ENCODE data around the gene TENT4A. TPM values are rescaled to one million over a fixed set of nuclear protein-coding genes. Genes with fewer than 3 reads are reported as not detected.

TENT4A gene
- polyA plus RNA-seq, 1 experiment, result 4.0 TPM

DNA sequence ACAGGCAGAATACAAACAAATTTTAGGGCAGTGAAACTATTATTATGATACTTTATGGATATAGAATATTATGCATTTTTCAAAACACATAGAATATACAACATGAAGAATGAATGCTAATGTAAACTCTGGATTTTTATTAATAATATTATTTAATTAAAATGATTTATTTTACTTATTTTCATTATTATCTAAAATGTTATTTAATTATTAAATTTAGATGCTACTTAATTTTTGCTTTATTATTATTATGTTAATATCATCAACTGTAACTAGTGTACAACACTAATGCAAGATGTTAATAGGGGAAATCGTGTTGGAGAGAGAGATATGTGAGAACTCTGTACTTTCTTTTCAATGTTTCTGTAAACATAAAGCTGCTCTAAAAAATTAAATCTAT is 39.3 kb upstream of the TENT4A start:
- no peak for DNase-seq (ENCODE audit: low read depth, low spot score)
- H3K9me3 ChIP-seq (ENCODE audit: control insufficient read depth, insufficient read depth, low read length), result no peaks in the 10 kb centered on the region
- ChIA-PET CTCF (no interaction called here), POLR2A (no interaction called here)
- no peak overlapping the region for H3K4me3 ChIP-seq (ENCODE audit: low read depth, low read length)
- no peak overlapping the region for H3K27ac ChIP-seq (ENCODE audit: low read depth, low read length)
- TF ChIP-seq, protein P1, sequence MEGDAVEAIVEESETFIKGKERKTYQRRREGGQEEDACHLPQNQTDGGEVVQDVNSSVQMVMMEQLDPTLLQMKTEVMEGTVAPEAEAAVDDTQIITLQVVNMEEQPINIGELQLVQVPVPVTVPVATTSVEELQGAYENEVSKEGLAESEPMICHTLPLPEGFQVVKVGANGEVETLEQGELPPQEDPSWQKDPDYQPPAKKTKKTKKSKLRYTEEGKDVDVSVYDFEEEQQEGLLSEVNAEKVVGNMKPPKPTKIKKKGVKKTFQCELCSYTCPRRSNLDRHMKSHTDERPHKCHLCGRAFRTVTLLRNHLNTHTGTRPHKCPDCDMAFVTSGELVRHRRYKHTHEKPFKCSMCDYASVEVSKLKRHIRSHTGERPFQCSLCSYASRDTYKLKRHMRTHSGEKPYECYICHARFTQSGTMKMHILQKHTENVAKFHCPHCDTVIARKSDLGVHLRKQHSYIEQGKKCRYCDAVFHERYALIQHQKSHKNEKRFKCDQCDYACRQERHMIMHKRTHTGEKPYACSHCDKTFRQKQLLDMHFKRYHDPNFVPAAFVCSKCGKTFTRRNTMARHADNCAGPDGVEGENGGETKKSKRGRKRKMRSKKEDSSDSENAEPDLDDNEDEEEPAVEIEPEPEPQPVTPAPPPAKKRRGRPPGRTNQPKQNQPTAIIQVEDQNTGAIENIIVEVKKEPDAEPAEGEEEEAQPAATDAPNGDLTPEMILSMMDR (IDR thresholded peaks at IDR 0.05; ENCODE audit: low read depth, low read length), result no peak
- no peaks in the 10 kb centered on the region for H3K27me3 ChIP-seq (ENCODE audit: control insufficient read depth, insufficient read depth, low read length)

DNA sequence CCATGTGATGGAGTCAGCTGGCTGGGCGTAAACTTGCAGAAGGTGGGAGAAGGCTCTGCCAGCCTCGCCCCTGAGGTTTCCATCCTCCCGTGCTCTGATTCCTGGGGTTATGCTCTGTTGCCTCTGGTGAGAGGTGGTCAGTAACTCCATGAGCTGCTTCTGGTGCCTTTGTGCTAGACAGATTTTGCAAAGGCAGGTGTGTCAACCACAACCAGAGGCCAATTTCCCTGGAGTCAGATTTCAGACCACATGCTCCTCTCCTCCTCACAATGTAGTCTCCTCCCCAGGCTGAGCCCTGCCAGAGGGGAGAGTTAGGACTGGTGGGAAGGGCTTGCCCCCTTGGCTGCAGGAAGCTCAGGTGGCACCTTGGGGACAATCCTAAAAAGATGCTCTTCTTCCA is 38.8 kb upstream of the TENT4A start:
- ChIA-PET POLR2A (no interaction called here), CTCF (no interaction called here)
- TF ChIP-seq, protein P1 (IDR thresholded peaks at IDR 0.05; ENCODE audit: low read depth, low read length), result no peak
- H3K9me3 ChIP-seq (ENCODE audit: control insufficient read depth, insufficient read depth, low read length), result no peaks in the 10 kb centered on the region
- no peak for DNase-seq (ENCODE audit: low read depth, low spot score)
- H3K27me3 ChIP-seq (ENCODE audit: control insufficient read depth, insufficient read depth, low read length), result no peaks in the 10 kb centered on the region
- no peak overlapping the region for H3K4me3 ChIP-seq (ENCODE audit: low read depth, low read length)
- no peak overlapping the region for H3K27ac ChIP-seq (ENCODE audit: low read depth, low read length)

DNA sequence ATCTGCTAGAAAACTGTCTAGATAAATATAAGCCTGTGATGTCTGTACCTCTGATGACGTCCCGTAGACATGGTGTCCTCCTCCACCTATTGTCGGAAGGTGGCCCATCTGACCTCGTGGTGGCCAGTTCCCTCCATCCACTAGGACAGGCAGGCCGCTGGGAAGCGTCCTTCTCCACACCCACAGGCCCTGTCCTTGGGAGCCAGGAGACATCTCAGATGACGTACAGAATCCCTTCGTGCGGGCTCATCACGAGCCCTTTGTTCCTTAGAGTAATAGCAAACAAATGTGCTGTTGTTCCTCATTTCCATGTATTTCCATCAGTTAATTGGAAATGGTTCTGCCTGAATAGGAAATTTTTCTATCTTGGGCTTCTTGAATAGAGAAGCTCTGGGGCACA is 38.3 kb upstream of the TENT4A start:
- ChIA-PET CTCF (no interaction called here), POLR2A (no interaction called here)
- TF ChIP-seq, protein P1 (IDR thresholded peaks at IDR 0.05; ENCODE audit: low read depth, low read length), result no peak
- Histone ChIP-seq H3K27me3 (ENCODE audit: control insufficient read depth, insufficient read depth, low read length) (no peaks in the 10 kb centered on the region), H3K4me3 (ENCODE audit: low read depth, low read length) (no peak overlapping the region), H3K9me3 (ENCODE audit: control insufficient read depth, insufficient read depth, low read length) (no peaks in the 10 kb centered on the region), H3K27ac (ENCODE audit: low read depth, low read length) (no peak overlapping the region)
- DNase-seq (ENCODE audit: low read depth, low spot score), result no peak

DNA sequence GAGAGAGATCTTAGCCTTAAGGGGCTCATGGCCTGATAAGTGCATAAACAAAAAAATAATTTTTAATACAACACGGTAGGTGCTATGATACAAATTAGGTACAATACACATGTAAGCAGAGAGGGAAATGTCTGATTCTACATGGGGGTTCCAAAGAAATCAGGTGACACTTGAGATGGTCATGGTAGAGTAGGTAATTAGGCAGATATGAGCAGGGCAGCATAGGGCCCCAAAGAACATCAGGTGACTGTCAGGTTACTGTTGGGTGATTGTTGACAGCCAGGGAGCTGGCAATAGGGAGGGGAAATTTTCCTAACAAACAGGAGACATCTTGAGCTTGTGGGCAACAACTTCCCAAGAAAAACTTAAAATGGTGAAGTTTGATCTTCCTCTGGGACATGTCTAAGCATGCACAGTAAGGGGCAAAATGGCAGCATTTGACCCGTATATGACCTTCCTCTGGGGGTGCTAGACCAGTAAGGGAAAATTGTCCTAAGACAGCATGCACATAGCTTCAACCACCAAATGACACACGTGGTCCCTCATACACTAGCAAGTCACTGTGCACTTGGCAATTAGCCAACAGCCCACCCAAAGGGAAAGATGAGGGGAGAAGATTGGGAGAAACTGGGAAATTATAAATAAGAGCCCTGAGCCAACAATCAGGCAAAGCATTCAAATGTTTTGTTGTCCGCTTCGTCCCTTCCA is 37.3 kb upstream of the TENT4A start:
- CTCF ChIA-PET, result no interaction called here
- H3K27me3 ChIP-seq (ENCODE audit: control insufficient read depth, insufficient read depth, low read length), result no peaks in the 10 kb centered on the region
- H3K9me3 ChIP-seq (ENCODE audit: control insufficient read depth, insufficient read depth, low read length), result no peaks in the 10 kb centered on the region
- no peak overlapping the region for H3K4me3 ChIP-seq (ENCODE audit: low read depth, low read length)
- POLR2A ChIA-PET, result no interaction called here
- TF ChIP-seq, protein P1 (IDR thresholded peaks at IDR 0.05; ENCODE audit: low read depth, low read length), result no peak
- H3K27ac ChIP-seq (ENCODE audit: low read depth, low read length), result no peak overlapping the region
- DNase-seq (ENCODE audit: low read depth, low spot score), result no peak

DNA sequence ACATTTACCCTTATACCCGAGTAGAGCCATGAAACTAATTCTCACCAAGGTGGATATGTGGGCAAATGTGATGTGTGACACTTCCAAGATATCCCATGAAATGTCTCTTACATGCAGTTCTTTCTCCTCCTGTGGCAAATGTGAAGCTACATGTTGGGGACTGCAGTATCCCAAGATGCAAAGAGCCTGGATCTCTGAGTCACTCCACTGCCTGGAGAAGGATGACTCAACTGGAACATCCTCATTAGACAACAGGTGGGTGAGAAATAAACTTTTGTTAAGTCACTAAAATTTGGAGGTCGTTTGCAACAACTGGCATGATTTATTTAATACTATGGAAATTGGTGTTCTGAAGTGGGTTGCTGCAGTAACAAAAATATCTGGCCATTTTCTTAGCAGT is 36.5 kb upstream of the TENT4A start:
- Histone ChIP-seq H3K4me3 (ENCODE audit: low read depth, low read length) (no peak overlapping the region), H3K9me3 (ENCODE audit: control insufficient read depth, insufficient read depth, low read length) (no peaks in the 10 kb centered on the region), H3K27me3 (ENCODE audit: control insufficient read depth, insufficient read depth, low read length) (no peaks in the 10 kb centered on the region), H3K27ac (ENCODE audit: low read depth, low read length) (no peak overlapping the region)
- no peak for DNase-seq (ENCODE audit: low read depth, low spot score)
- ChIA-PET CTCF (no interaction called here), POLR2A (no interaction called here)
- TF ChIP-seq, protein P1 (IDR thresholded peaks at IDR 0.05; ENCODE audit: low read depth, low read length), result no peak
